ENCODE data around the gene CES2.

The CES2 gene

DNA sequence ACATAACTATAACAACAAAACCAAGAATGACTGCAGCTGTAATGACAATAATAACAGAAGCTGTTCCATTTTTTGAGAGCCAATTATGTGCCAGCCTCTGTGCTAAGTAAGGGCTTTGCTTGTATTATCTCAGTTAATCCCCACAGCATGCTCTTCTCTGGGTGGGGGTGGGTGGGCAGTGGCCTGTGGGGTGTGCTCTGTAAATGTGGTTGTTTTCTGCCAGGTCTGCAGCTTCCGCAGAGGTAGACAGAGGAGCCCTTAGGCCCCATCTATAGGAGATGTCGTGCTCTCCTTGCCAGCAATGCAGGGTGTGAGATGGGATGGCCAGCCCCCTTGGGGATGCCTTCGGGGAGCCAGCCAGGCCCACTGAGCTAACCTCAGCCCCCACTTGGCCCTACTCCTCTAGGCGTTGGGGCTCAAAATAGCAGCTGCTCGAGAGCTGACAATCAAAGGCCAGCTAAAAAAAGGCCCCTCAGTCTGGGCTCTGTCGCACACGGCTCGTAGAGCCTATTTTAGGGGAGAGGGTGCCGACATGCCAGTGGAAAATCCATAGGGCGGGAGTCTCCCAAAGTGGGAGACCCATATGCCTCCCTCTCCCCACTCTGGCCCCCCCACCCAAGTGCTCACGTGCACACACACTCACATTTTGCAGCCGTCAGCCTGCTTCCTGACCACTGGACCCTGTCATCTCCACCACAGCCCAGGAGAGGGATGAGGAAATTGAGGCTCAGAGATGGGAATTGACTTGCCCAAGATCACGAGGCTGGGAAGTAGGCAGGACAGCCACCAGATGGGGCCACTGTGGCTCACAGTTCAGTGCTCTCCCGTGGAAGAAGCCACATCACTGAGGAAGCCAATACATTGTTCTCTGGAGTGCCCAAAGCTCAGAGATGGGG, 32.4 kb upstream of the CES2 start:
- peak; percentile 39 for DNase-seq (ENCODE audit: low read depth)
- TF ChIP-seq, protein P1, sequence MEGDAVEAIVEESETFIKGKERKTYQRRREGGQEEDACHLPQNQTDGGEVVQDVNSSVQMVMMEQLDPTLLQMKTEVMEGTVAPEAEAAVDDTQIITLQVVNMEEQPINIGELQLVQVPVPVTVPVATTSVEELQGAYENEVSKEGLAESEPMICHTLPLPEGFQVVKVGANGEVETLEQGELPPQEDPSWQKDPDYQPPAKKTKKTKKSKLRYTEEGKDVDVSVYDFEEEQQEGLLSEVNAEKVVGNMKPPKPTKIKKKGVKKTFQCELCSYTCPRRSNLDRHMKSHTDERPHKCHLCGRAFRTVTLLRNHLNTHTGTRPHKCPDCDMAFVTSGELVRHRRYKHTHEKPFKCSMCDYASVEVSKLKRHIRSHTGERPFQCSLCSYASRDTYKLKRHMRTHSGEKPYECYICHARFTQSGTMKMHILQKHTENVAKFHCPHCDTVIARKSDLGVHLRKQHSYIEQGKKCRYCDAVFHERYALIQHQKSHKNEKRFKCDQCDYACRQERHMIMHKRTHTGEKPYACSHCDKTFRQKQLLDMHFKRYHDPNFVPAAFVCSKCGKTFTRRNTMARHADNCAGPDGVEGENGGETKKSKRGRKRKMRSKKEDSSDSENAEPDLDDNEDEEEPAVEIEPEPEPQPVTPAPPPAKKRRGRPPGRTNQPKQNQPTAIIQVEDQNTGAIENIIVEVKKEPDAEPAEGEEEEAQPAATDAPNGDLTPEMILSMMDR (IDR thresholded peaks at IDR 0.05; ENCODE audit: insufficient read depth, low read depth, low read length, missing control alignments): no peak
- H3K4me3 ChIP-seq (ENCODE audit: low read length): no peak overlapping the region

DNA sequence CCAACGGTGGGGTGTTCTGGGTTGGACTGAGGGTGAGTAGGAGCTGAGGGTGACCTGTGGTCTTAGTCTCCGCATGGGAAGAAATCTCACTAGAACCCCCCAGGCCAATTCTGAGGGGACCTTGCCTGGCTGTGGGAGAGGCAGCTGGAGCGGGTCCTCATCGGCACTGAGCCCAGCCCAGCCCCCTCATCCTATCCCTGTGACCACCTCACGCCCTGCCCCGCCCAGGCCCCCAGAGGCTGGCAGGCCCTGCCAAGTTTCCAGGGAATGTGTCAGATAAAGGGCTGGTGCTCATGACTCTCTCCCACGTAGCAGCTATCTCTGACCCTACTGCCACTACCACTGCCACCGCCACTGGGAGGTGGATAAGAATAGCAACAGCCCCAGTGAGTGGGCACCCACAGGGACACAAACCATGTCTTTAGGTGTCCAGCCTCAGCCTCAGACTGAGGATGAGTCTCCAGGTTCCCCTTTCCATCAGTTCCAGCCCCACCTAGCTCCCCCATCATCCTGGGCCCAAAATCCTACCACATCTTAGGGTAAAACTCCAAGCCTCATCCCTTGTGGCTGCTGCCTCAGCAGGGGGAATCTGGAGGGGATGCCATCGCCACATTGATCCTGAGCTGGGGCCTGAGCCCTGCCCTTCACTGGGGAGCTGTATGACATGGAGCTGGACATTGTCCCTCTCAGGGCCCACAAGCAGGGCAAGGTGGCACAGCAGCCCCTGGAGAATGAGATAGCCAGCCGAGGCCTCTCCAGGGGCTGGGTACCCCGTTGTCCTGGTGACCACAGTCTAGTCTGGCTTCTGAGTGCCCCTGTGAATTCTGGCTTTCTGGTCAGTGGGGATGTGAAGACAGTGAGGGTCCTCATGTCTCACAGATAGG, 31.5 kb upstream of the CES2 start:
- H3K4me3 ChIP-seq (ENCODE audit: low read length): no peak overlapping the region
- TF ChIP-seq, protein P1 (IDR thresholded peaks at IDR 0.05; ENCODE audit: insufficient read depth, low read depth, low read length, missing control alignments): no peak
- no peak for DNase-seq (ENCODE audit: low read depth)

- no peak overlapping the region for H3K4me3 ChIP-seq (ENCODE audit: low read length)
- TF ChIP-seq, protein P1 (IDR thresholded peaks at IDR 0.05; ENCODE audit: insufficient read depth, low read depth, low read length, missing control alignments): no peak
- DNase-seq (ENCODE audit: low read depth): no peak
Measured at GRCh38 chr16:66904428-66904845, 30.9 kb upstream of the CES2 start.

DNA sequence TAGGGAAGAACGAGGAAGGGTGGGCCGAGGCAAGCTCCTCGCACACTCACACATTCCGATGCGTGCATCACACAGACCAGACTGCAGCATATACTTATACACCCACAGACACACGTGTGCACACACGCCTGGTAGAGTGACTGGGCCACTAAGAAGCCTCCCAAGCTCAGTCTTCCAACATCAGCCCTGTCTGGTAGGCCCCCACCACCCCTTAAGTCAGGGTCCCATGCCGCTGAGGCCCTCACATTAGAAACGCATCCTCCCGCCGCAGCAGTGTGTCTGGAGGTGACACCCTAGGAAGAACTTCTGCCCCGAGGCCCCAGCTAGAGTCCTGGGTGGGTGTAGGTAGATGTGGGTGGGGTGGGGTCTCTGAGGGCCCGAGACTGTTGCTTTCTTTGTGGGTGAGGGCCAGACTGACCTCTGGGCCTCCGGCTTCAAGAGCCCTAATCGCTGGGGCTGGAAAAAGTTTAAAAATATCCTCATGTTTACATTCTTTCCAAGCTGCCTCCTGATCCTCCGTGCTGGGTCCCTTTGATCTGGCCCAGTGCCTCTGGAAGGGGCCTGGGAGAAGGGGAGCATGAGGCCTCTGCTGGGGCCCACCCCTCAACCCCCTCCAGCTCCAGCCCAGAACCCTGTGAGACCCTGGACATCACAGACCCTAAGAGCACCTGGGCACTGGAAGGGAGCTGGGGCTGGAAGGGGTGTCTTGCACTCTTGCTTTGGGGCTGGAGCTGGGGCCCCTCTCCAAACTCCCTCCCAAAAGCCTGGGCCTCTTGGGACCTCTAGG, 30.3 kb upstream of the CES2 start:
- TF ChIP-seq, protein P1 (IDR thresholded peaks at IDR 0.05; ENCODE audit: insufficient read depth, low read depth, low read length, missing control alignments): no peak
- H3K4me3 ChIP-seq (ENCODE audit: low read length): no peak overlapping the region
- peak; percentile 67 for DNase-seq (ENCODE audit: low read depth)

- DNase-seq (ENCODE audit: low read depth): peak; percentile 82
- TF ChIP-seq, protein P1 (IDR thresholded peaks at IDR 0.05; ENCODE audit: insufficient read depth, low read depth, low read length, missing control alignments): no peak
- H3K4me3 ChIP-seq (ENCODE audit: low read length): no peak overlapping the region
Measured at GRCh38 chr16:66905633-66906539, 29.4 kb upstream of the CES2 start.
